Skeletal muscle cell (primary cell): Measurements from ENCODE around the gene APOBEC3B.
A peak's percentile ranks its signal among the peaks of the same experiment; 100 is the strongest.
"Not testable (repeated sequence)": the region's sequence is repeated elsewhere in the genome, so short reads cannot be mapped to it uniquely, and the experiment has no call there.

Source experiments
- DNase-seq: peaks from one replicate; pipeline ENCODE4 v3.0.0-alpha.2; 2010; ENCODE audit warnings: low read depth
- H3K4me3 ChIP-seq: 2 replicates; pipeline ENCODE4 v1.5.1; 2011; ENCODE audit warnings: low read depth, mild to moderate bottlenecking, control low read depth, low read length, moderate library complexity

Gene APOBEC3B

GRCh38 chr22:39021552-39022250 lies 39.6 kb downstream of the APOBEC3B start:
- DNase-seq = no peak
- peak overlapping the region; percentile 5 for H3K4me3 ChIP-seq

GRCh38 chr22:39024519-39025308 lies 42.6 kb downstream of the APOBEC3B start:
- H3K4me3 ChIP-seq = no peak overlapping the region
- no peak for DNase-seq

GRCh38 chr22:39026509-39027150 lies 44.5 kb downstream of the APOBEC3B start:
- no peak for DNase-seq

GRCh38 chr22:39027717-39028116 lies 45.6 kb downstream of the APOBEC3B start:
- DNase-seq = no peak
- H3K4me3 ChIP-seq = no peak overlapping the region

More at GRCh38 chr22:39026509-39027150, 44.5 kb downstream of the APOBEC3B start:
- H3K4me3 ChIP-seq = no peak overlapping the region

- no peak overlapping the region for H3K4me3 ChIP-seq
- no peak for DNase-seq
These were observed 46.1 kb downstream of the APOBEC3B start for GRCh38 chr22:39028281-39028680.

GRCh38 chr22:39029227-39029626 lies 47.1 kb downstream of the APOBEC3B start:
- DNase-seq = no peak
- no peak overlapping the region for H3K4me3 ChIP-seq

- DNase-seq = no peak
- no peak overlapping the region for H3K4me3 ChIP-seq
These were observed 48.6 kb downstream of the APOBEC3B start for GRCh38 chr22:39030705-39031104.

GRCh38 chr22:39031434-39032295 lies 49.5 kb downstream of the APOBEC3B start:
- not testable (repeated sequence) for DNase-seq, H3K4me3 ChIP-seq

- not testable (repeated sequence) for DNase-seq, H3K4me3 ChIP-seq
These were observed 54.9 kb downstream of the APOBEC3B start for GRCh38 chr22:39037071-39037470.

GRCh38 chr22:39039306-39040126 lies 57.4 kb downstream of the APOBEC3B start:
- no peak overlapping the region for H3K4me3 ChIP-seq
- DNase-seq = no peak

- DNase-seq = not testable (repeated sequence)
- H3K4me3 ChIP-seq = peak overlapping the region; percentile 59
These were observed 58.0 kb downstream of the APOBEC3B start for GRCh38 chr22:39040155-39040537.

- DNase-seq = peak; percentile 9
- H3K4me3 ChIP-seq = peak within 1 kb of the TSS; percentile 59
These were observed 58.6 kb downstream of the APOBEC3B start, which contains the start of gene APOBEC3F for GRCh38 chr22:39040538-39041296. Gene APOBEC3F, plus strand, starts transcription at chr22:39040864. Its CDS starts 97 bp downstream, at chr22:39040961.

GRCh38 chr22:39041908-39042307 lies 59.8 kb downstream of the APOBEC3B start:
- DNase-seq = no peak
- no peak overlapping the region for H3K4me3 ChIP-seq
